GM12878 (cell line): ENCODE measurements around the gene H1-8.

ENCODE experiments used
- CREB1 ChIP-seq: IDR thresholded peaks from 2 replicates; pipeline ENCODE4 v1.6.1; 2012; ENCODE audit warnings: low read depth, mild to moderate bottlenecking, inconsistent platforms
- FOS ChIP-seq: IDR thresholded peaks from 3 replicates; pipeline ENCODE4 v1.6.1; 2011; ENCODE audit warnings: borderline replicate concordance; ENCODE audit not compliant: insufficient read length; ENCODE audit errors: extremely low read depth
- POLR2A ChIP-seq: IDR thresholded peaks from 2 replicates; pipeline ENCODE4 v1.6.1; 2011; ENCODE audit warnings: low read depth, mild to moderate bottlenecking, low read length
- RAD21 ChIP-seq: IDR thresholded peaks from 2 replicates; pipeline ENCODE4 v1.6.1; 2011; ENCODE audit warnings: mild to moderate bottlenecking, low read depth, low read length, moderate library complexity; ENCODE audit not compliant: insufficient read depth
- SIN3A ChIP-seq: IDR thresholded peaks from 2 replicates; pipeline ENCODE4 v1.6.1; 2012; ENCODE audit warnings: low read depth, low read length, improper control_type of control experiment
- TCF3 ChIP-seq: IDR thresholded peaks from 2 replicates; pipeline ENCODE4 v1.6.1; 2012; ENCODE audit warnings: low read depth, mild to moderate bottlenecking, low read length, borderline replicate concordance; ENCODE audit not compliant: insufficient read depth
- TF ChIP-seq, protein P1 (sequence below): IDR thresholded peaks from 2 replicates; pipeline ENCODE4 v1.6.1; 2011; ENCODE audit warnings: low read depth, low read length, improper control_type of control experiment, borderline replicate concordance
- TF ChIP-seq, protein P2 (sequence below), 3 experiments: IDR thresholded peaks in 2 of 3; conservative IDR thresholded peaks in 1 of 3; 2 replicates each; pipeline ENCODE4 v1.5.1; 2011; ENCODE audit warnings: low read depth in 3 of 3, low read length in 3 of 3, mild to moderate bottlenecking in 3 of 3, control low read depth in 2 of 3, moderate library complexity in 2 of 3, inconsistent platforms in 1 of 3, mixed read lengths in 1 of 3; ENCODE audit not compliant: control insufficient read depth in 2 of 3, insufficient read depth in 1 of 3; ENCODE audit errors: extremely low read depth in 1 of 3

DNA sequence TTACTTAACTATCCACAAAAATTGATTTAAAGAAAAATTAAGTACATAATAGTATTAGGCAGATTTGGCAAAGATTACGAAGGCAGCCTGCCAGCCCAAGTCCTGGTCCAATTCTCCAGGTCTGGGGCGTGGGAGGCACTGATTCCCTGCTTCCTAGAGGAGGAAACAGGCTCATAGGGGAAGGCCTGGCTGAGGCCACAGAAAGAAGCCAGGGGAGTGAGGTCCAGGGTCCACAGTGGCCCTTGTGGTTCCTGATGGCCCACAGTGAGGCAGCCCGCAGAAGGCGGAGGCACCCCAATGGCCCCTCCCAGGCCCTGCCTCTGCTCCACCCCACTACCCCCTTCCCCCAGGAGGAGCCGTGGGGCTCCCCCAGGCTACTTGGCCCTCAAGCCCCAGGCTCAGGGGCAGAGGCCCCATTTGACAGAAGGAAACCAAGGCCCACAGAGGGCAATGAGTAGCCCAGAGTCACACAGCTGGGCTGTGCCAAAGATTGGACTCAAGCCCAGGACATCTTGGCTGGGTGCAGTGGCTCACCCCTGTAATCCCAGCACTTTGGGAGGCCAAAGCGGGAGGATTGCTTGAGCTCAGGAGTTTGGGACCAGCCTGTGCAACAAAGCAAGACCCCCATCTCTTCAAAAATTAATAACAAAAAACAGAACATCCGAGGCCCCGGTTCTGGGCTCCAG lies 21.0 kb downstream of the H1-8 start:
- TF ChIP-seq TCF3 (no peak), CREB1 (no peak), SIN3A (no peak), POLR2A (no peak), RAD21 (no peak), FOS (no peak)
- TF ChIP-seq, protein P1, sequence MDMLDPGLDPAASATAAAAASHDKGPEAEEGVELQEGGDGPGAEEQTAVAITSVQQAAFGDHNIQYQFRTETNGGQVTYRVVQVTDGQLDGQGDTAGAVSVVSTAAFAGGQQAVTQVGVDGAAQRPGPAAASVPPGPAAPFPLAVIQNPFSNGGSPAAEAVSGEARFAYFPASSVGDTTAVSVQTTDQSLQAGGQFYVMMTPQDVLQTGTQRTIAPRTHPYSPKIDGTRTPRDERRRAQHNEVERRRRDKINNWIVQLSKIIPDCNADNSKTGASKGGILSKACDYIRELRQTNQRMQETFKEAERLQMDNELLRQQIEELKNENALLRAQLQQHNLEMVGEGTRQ: no peak
- TF ChIP-seq, protein P2, sequence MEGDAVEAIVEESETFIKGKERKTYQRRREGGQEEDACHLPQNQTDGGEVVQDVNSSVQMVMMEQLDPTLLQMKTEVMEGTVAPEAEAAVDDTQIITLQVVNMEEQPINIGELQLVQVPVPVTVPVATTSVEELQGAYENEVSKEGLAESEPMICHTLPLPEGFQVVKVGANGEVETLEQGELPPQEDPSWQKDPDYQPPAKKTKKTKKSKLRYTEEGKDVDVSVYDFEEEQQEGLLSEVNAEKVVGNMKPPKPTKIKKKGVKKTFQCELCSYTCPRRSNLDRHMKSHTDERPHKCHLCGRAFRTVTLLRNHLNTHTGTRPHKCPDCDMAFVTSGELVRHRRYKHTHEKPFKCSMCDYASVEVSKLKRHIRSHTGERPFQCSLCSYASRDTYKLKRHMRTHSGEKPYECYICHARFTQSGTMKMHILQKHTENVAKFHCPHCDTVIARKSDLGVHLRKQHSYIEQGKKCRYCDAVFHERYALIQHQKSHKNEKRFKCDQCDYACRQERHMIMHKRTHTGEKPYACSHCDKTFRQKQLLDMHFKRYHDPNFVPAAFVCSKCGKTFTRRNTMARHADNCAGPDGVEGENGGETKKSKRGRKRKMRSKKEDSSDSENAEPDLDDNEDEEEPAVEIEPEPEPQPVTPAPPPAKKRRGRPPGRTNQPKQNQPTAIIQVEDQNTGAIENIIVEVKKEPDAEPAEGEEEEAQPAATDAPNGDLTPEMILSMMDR (IDR thresholded peaks at IDR 0.05 in 2 of 3, conservative IDR thresholded peaks at IDR 0.05 in 1 of 3; ENCODE audit: control insufficient read depth in 2 of 3, extremely low read depth in 1 of 3, insufficient read depth in 1 of 3, low read depth in 3 of 3, low read length in 3 of 3): no peak
